ENCODE results near the gene RHBDF1. TPM values are rescaled to one million over a fixed set of nuclear protein-coding genes. Genes with fewer than 3 reads are reported as not detected.

RHBDF1 gene
- total and polyA plus RNA-seq, 2 of the 13 experiments (the other 11 are each of a cell fraction or from before 2014, with no cell fraction given), result 5.4 to 26.9 TPM

GRCh38 chr16:45454-45853 lies 27.0 kb downstream of the RHBDF1 start (continued):
- peak; percentile 75; the same call in 1 of the 2 replicates for TF ChIP-seq ARID5B (CRISPR knock-in tag; IDR thresholded peaks at IDR 0.05)
- peak; percentile 53; the same call in 1 of the 2 replicates for TF ChIP-seq ZBTB7B (CRISPR knock-in tag; IDR thresholded peaks at IDR 0.05)
- no peak for TF ChIP-seq PLRG1 (conservative IDR thresholded peaks at IDR 0.05)
- TF ChIP-seq ZNF362 (CRISPR knock-in tag; IDR thresholded peaks at IDR 0.05; ENCODE audit: borderline replicate concordance), result peak; percentile 33; the same call in 1 of the 2 replicates
- TF ChIP-seq ZBTB7A (CRISPR knock-in tag; IDR thresholded peaks at IDR 0.05), result no peak
- 0 out of 2 replicates have a peak, but pooled peaks have one; percentile 44 for TF ChIP-seq IKZF5 (CRISPR knock-in tag; IDR thresholded peaks at IDR 0.05)
- TF ChIP-seq AFF4 (CRISPR knock-in tag; IDR thresholded peaks at IDR 0.05), result no peak
- 0 out of 2 replicates have a peak, but pooled peaks have one; percentile 28 for TF ChIP-seq NR2F2 (IDR thresholded peaks at IDR 0.05; ENCODE audit: borderline replicate concordance, low read depth)
- peak; percentile 56; the same call in 1 of the 2 replicates for TF ChIP-seq HMG20A (CRISPR knock-in tag; IDR thresholded peaks at IDR 0.05; ENCODE audit: borderline replicate concordance)
- no peak for TF ChIP-seq ZBTB2 (CRISPR knock-in tag; IDR thresholded peaks at IDR 0.05; ENCODE audit: low read depth)
- peak; percentile 85 for TF ChIP-seq GATAD2A (CRISPR knock-in tag; IDR thresholded peaks at IDR 0.05)
- no peak for TF ChIP-seq TEF (CRISPR knock-in tag; IDR thresholded peaks at IDR 0.05)

All from HepG2 (cell line).